Breast epithelium (tissue), 4 donors: ENCODE measurements around the gene MRPL37. TPM values are rescaled to one million over a fixed set of nuclear protein-coding genes. Genes with fewer than 3 reads are reported as not detected.
"Not testable (repeated sequence)": the region's sequence is repeated elsewhere in the genome, so short reads cannot be mapped to it uniquely, and the experiment has no call there.

ENCODE experiments used
- DNase-seq, 2 donors: peaks; one replicate each; pipeline ENCODE4 v3.0.0-alpha.2; 2019; ENCODE audit warnings: low spot score in 2 of 2
- H3K27ac ChIP-seq, 2 donors: fragments of 200-600 bp; sonication (generic) in 1 of 2; one replicate each; pipeline ENCODE4 v1.5.1; 2016 to 2019; ENCODE audit warnings: mild to moderate bottlenecking in 1 of 2
- H3K27me3 ChIP-seq, 2 donors: fragments of 200-600 bp; sonication (generic) in 1 of 2; one replicate each; pipeline versions ENCODE4 v1.5.1 to v1.6.0; 2017 to 2019; ENCODE audit warnings: control low read depth in 1 of 2, mild to moderate bottlenecking in 1 of 2
- H3K36me3 ChIP-seq: fragments of 200-600 bp; one replicate; pipeline ENCODE4 v1.5.1; 2019
- H3K4me1 ChIP-seq, 2 donors: fragments of 200-600 bp; sonication (generic); one replicate each; pipeline ENCODE4 v1.5.1; 2016 to 2019; ENCODE audit warnings: control low read depth in 1 of 2
- H3K4me3 ChIP-seq, 3 donors: fragments of 200-600 bp; sonication (generic); 1 replicate in 2 of 3; 2 replicates in 1 of 3; pipeline ENCODE4 v1.5.1; 2016 to 2019; ENCODE audit warnings: mild to moderate bottlenecking in 3 of 3, moderate library complexity in 2 of 3
- H3K9me3 ChIP-seq, 2 donors: fragments of 200-600 bp; sonication (generic) in 1 of 2; one replicate each; pipeline ENCODE4 v1.5.1; 2016 to 2019; ENCODE audit warnings: control low read depth in 1 of 2
- POLR2A ChIP-seq: fragments of 450-650 bp; IDR thresholded peaks from one replicate; pipeline ENCODE4 v1.6.1; 2016; ENCODE audit warnings: antibody characterized with exemption, mild to moderate bottlenecking, moderate library complexity
- POLR2AphosphoS5 ChIP-seq, 3 donors: sonication (generic); formaldehyde crosslinking; IDR thresholded peaks; one replicate each; pipeline ENCODE4 v1.6.1; 2017; ENCODE audit warnings: antibody characterized with exemption in 3 of 3
- intact Hi-C: fragments of 100-400 bp; cut with DNase I; formaldehyde crosslinking; loops from one replicate; pipeline ENCODE4 v1.15.1; 2023; ENCODE audit warnings: low total_unique reads
- total RNA-seq, 3 donors: library from RNA; depleted of rRNA; stranded (reverse); fragments of >200 nt; gene quantifications; one replicate each; pipeline ENCODE4 v1.1.0, GENCODE V29; 2016
- TF ChIP-seq, protein P1 (sequence below), 3 donors: fragments of 450-650 bp; IDR thresholded peaks; one replicate each; pipeline ENCODE4 v1.5.1; 2016 to 2017; ENCODE audit warnings: antibody characterized with exemption in 3 of 3, mild to moderate bottlenecking in 3 of 3, moderate library complexity in 3 of 3

The MRPL37 gene
- total RNA-seq, 3 donors from 2014 or later = 44.6 to 70.7 (median 48.8) TPM

GRCh38 chr1:54207287-54207686, 7.3 kb downstream of the MRPL37 start:
- no peak for DNase-seq
- H3K4me1 ChIP-seq = no peaks in the 10 kb centered on the region
- no peak overlapping the region for H3K4me3 ChIP-seq
- TF ChIP-seq POLR2A (no peak), POLR2AphosphoS5 (IDR thresholded peaks at IDR 0.05) (no peak)
- TF ChIP-seq, protein P1, sequence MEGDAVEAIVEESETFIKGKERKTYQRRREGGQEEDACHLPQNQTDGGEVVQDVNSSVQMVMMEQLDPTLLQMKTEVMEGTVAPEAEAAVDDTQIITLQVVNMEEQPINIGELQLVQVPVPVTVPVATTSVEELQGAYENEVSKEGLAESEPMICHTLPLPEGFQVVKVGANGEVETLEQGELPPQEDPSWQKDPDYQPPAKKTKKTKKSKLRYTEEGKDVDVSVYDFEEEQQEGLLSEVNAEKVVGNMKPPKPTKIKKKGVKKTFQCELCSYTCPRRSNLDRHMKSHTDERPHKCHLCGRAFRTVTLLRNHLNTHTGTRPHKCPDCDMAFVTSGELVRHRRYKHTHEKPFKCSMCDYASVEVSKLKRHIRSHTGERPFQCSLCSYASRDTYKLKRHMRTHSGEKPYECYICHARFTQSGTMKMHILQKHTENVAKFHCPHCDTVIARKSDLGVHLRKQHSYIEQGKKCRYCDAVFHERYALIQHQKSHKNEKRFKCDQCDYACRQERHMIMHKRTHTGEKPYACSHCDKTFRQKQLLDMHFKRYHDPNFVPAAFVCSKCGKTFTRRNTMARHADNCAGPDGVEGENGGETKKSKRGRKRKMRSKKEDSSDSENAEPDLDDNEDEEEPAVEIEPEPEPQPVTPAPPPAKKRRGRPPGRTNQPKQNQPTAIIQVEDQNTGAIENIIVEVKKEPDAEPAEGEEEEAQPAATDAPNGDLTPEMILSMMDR (IDR thresholded peaks at IDR 0.05) = no peak
- H3K36me3 ChIP-seq = peaks cover 6% of the 10 kb centered on the region
- H3K27me3 ChIP-seq = no peaks in the 10 kb centered on the region
- H3K9me3 ChIP-seq = no peaks in the 10 kb centered on the region
- intact Hi-C loops = no loop called here
- H3K27ac ChIP-seq = no peak overlapping the region

GRCh38 chr1:54207896-54208295, 7.9 kb downstream of the MRPL37 start:
- H3K4me1 ChIP-seq, H3K27me3 ChIP-seq, H3K9me3 ChIP-seq, intact Hi-C loops, H3K4me3 ChIP-seq, DNase-seq, H3K27ac ChIP-seq: not testable (repeated sequence)
- peaks cover 11% of the 10 kb centered on the region for H3K36me3 ChIP-seq

- Histone ChIP-seq H3K27ac (no peak overlapping the region), H3K9me3 (no peaks in the 10 kb centered on the region), H3K36me3 (peaks cover 14% of the 10 kb centered on the region), H3K4me3 (no peak overlapping the region), H3K4me1 (no peaks in the 10 kb centered on the region), H3K27me3 (no peaks in the 10 kb centered on the region)
- intact Hi-C loops = no loop called here
- no peak for DNase-seq
- TF ChIP-seq POLR2AphosphoS5 (IDR thresholded peaks at IDR 0.05) = no peak
- TF ChIP-seq POLR2A = no peak
- TF ChIP-seq, protein P1 (IDR thresholded peaks at IDR 0.05) = no peak
These were observed 12.9 kb downstream of the MRPL37 start for GRCh38 chr1:54212872-54213271.

DNA sequence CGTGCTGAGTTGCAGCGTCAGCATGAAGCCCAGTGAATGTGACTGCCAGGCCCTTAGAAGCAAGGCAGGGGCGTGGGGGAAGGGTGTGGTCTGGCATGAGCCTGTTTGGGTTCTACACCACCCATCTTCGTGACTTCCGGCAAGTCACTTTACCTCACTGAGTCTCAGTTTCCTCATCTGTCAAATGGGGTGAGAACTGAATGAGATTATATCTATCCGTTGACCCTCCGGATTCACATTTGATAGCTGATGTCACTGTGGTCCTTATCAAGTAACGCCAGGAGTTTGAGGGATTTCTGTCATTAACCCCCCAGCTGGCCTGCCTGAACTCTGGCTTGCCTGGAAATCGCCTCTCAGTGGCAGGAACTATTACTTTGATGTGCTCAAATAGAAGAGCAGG, 15.6 kb downstream of the MRPL37 start:
- no peaks in the 10 kb centered on the region for H3K27me3 ChIP-seq
- H3K9me3 ChIP-seq = no peaks in the 10 kb centered on the region
- no peaks in the 10 kb centered on the region for H3K4me1 ChIP-seq
- no peak for TF ChIP-seq POLR2A
- TF ChIP-seq, protein P1 (IDR thresholded peaks at IDR 0.05) = no peak
- TF ChIP-seq POLR2AphosphoS5 (IDR thresholded peaks at IDR 0.05) = no peak
- intact Hi-C loops = no loop called here
- H3K27ac ChIP-seq = no peak overlapping the region
- H3K4me3 ChIP-seq = no peak overlapping the region
- no peak for DNase-seq
- H3K36me3 ChIP-seq = peaks cover 14% of the 10 kb centered on the region

GRCh38 chr1:54218883-54219687, 19.1 kb downstream of the MRPL37 start:
- Histone ChIP-seq H3K27ac (peak overlapping the region; percentile 35 to 52), H3K4me1 (no peaks in the 10 kb centered on the region), H3K4me3 (no peak overlapping the region), H3K36me3 (no peaks in the 10 kb centered on the region), H3K9me3 (no peaks in the 10 kb centered on the region), H3K27me3 (no peaks in the 10 kb centered on the region)
- intact Hi-C loops = no loop called here
- TF ChIP-seq POLR2AphosphoS5 (IDR thresholded peaks at IDR 0.05) = no peak
- no peak for TF ChIP-seq POLR2A
- TF ChIP-seq, protein P1 (IDR thresholded peaks at IDR 0.05) = no peak
- no peak for DNase-seq
